PC-9 (cell line): ENCODE measurements around the gene TCTN2.

Source experiments
- EZH2 ChIP-seq: fragments of 200-600 bp; sonication (generic); IDR thresholded peaks from 2 replicates; pipeline ENCODE4 v1.8.0; 2017; ENCODE audit warnings: antibody characterized with exemption, low read depth
- TF ChIP-seq, protein P1 (sequence below): fragments of 200-600 bp; sonication (generic); conservative IDR thresholded peaks from 2 replicates; pipeline ENCODE4 v1.6.1; 2017; ENCODE audit warnings: mixed run types, antibody characterized with exemption, mild to moderate bottlenecking, moderate library complexity

DNA sequence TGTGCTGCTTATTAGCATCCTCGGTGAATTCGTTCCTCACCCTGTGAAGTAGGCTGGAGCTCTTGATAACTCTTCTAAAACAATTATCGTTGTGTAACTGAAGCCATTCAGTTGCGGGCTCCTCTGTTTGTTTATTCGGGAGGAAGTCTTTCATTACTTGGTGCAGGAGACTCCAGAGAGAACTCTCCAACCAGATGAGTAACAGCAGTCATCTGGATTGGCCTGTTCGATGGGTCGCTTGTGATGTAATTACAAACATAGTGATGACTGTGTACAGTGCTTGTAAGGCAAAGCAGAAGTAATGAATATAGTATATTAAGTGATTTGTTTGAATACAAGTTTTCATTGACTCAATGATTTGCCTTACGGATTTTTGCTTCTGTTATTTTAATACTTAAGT is 52.1 kb downstream of the TCTN2 start:
- TF ChIP-seq, protein P1, sequence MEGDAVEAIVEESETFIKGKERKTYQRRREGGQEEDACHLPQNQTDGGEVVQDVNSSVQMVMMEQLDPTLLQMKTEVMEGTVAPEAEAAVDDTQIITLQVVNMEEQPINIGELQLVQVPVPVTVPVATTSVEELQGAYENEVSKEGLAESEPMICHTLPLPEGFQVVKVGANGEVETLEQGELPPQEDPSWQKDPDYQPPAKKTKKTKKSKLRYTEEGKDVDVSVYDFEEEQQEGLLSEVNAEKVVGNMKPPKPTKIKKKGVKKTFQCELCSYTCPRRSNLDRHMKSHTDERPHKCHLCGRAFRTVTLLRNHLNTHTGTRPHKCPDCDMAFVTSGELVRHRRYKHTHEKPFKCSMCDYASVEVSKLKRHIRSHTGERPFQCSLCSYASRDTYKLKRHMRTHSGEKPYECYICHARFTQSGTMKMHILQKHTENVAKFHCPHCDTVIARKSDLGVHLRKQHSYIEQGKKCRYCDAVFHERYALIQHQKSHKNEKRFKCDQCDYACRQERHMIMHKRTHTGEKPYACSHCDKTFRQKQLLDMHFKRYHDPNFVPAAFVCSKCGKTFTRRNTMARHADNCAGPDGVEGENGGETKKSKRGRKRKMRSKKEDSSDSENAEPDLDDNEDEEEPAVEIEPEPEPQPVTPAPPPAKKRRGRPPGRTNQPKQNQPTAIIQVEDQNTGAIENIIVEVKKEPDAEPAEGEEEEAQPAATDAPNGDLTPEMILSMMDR, result no peak
- no peak for TF ChIP-seq EZH2
